ENCODE data around the gene CDK10. TPM values are rescaled to one million over a fixed set of nuclear protein-coding genes. Genes with fewer than 3 reads are reported as not detected.

Gene CDK10
- total and polyA plus RNA-seq, 9 of the 15 experiments (the other 6 are each of a cell fraction or from before 2014, with no cell fraction given): 2.0 to 85.1 (median 40.1) TPM

GRCh38 chr16:89721546-89722391 lies 35.3 kb downstream of the CDK10 start (continued):
- TF ChIP-seq CLOCK (CRISPR knock-in tag; IDR thresholded peaks at IDR 0.05; ENCODE audit: borderline replicate concordance) (no peak), TBP (optimal IDR thresholded peaks at IDR 0.05; ENCODE audit: low read depth, low read length) (no peak), RBM14 (IDR thresholded peaks at IDR 0.05; ENCODE audit: borderline replicate concordance, insufficient read depth, low read depth, low read length) (no peak), SNAPC5 (CRISPR knock-in tag; IDR thresholded peaks at IDR 0.05) (no peak), SRSF9 (IDR thresholded peaks at IDR 0.05; ENCODE audit: borderline replicate concordance, low read depth, low read length) (no peak), SREBF2 (CRISPR knock-in tag; IDR thresholded peaks at IDR 0.05) (no peak), NRF1 (conservative IDR thresholded peaks at IDR 0.05 in 1 of 2, IDR thresholded peaks at IDR 0.05 in 1 of 2) (peak in 1 of 2 experiments; percentile 26; a peak in 1 of 4 replicates), ZBTB17 (CRISPR knock-in tag; IDR thresholded peaks at IDR 0.05) (no peak), CBFA2T3 (IDR thresholded peaks at IDR 0.05) (no peak), HOMEZ (CRISPR knock-in tag; IDR thresholded peaks at IDR 0.05) (no peak), FOXK1 (CRISPR knock-in tag; IDR thresholded peaks at IDR 0.05; ENCODE audit: borderline replicate concordance) (no peak), NR2C1 (IDR thresholded peaks at IDR 0.05) (no peak), NR2C1 (tag; IDR thresholded peaks at IDR 0.05) (no peak)
- TF ChIP-seq, protein P1, sequence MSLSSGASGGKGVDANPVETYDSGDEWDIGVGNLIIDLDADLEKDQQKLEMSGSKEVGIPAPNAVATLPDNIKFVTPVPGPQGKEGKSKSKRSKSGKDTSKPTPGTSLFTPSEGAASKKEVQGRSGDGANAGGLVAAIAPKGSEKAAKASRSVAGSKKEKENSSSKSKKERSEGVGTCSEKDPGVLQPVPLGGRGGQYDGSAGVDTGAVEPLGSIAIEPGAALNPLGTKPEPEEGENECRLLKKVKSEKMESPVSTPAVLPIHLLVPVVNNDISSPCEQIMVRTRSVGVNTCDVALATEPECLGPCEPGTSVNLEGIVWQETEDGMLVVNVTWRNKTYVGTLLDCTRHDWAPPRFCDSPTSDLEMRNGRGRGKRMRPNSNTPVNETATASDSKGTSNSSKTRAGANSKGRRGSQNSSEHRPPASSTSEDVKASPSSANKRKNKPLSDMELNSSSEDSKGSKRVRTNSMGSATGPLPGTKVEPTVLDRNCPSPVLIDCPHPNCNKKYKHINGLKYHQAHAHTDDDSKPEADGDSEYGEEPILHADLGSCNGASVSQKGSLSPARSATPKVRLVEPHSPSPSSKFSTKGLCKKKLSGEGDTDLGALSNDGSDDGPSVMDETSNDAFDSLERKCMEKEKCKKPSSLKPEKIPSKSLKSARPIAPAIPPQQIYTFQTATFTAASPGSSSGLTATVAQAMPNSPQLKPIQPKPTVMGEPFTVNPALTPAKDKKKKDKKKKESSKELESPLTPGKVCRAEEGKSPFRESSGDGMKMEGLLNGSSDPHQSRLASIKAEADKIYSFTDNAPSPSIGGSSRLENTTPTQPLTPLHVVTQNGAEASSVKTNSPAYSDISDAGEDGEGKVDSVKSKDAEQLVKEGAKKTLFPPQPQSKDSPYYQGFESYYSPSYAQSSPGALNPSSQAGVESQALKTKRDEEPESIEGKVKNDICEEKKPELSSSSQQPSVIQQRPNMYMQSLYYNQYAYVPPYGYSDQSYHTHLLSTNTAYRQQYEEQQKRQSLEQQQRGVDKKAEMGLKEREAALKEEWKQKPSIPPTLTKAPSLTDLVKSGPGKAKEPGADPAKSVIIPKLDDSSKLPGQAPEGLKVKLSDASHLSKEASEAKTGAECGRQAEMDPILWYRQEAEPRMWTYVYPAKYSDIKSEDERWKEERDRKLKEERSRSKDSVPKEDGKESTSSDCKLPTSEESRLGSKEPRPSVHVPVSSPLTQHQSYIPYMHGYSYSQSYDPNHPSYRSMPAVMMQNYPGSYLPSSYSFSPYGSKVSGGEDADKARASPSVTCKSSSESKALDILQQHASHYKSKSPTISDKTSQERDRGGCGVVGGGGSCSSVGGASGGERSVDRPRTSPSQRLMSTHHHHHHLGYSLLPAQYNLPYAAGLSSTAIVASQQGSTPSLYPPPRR (CRISPR knock-in tag; IDR thresholded peaks at IDR 0.05; ENCODE audit: borderline replicate concordance): no peak
- TF ChIP-seq, protein P2, sequence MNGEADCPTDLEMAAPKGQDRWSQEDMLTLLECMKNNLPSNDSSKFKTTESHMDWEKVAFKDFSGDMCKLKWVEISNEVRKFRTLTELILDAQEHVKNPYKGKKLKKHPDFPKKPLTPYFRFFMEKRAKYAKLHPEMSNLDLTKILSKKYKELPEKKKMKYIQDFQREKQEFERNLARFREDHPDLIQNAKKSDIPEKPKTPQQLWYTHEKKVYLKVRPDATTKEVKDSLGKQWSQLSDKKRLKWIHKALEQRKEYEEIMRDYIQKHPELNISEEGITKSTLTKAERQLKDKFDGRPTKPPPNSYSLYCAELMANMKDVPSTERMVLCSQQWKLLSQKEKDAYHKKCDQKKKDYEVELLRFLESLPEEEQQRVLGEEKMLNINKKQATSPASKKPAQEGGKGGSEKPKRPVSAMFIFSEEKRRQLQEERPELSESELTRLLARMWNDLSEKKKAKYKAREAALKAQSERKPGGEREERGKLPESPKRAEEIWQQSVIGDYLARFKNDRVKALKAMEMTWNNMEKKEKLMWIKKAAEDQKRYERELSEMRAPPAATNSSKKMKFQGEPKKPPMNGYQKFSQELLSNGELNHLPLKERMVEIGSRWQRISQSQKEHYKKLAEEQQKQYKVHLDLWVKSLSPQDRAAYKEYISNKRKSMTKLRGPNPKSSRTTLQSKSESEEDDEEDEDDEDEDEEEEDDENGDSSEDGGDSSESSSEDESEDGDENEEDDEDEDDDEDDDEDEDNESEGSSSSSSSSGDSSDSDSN (IDR thresholded peaks at IDR 0.05; ENCODE audit: borderline replicate concordance in 1 of 2, low read depth in 2 of 2, low read length in 2 of 2): peak; percentile 28 to 70; a peak in 2 of 4 replicates
